Naive thymus-derived CD4-positive, alpha-beta T cell (primary cell): ENCODE measurements around the gene MRPL49. TPM values are rescaled to one million over a fixed set of nuclear protein-coding genes. Genes with fewer than 3 reads are reported as not detected.

Experiments used
- ATAC-seq: fragments of 150-1000 bp; cut with Tn5 transposase; 2 replicates; pipeline ENCODE4 v1.10.0; 2021; ENCODE audit warnings: mild to moderate bottlenecking, moderate library complexity
- CTCF ChIA-PET: fragments of 350-600 bp; sonication (Branson Sonifier 250); formaldehyde crosslinking; loops from one replicate; lab custom pipeline; 2021; ENCODE audit warnings: antibody characterized with exemption; lab: Charles Lee
- POLR2A ChIA-PET: fragments of 350-600 bp; sonication (Branson Sonifier 250); formaldehyde crosslinking; loops from one replicate; lab custom pipeline; 2021; ENCODE audit warnings: antibody characterized with exemption, inconsistent platforms; lab: Charles Lee
- DNase-seq, 9 donors: peaks; one replicate each; pipeline versions ENCODE4 v3.0.0 to v3.0.0-alpha.2; 2020 to 2022; ENCODE audit warnings: mixed read lengths in 1 of 9
- H3K27ac ChIP-seq: one replicate; pipeline ENCODE4 v1.7.0; 2013; ENCODE audit warnings: mild to moderate bottlenecking, low read depth, low read length, moderate library complexity
- H3K27me3 ChIP-seq, 2 donors: one replicate each; pipeline ENCODE4 v1.7.0; 2013; ENCODE audit warnings: low read length in 2 of 2, mild to moderate bottlenecking in 2 of 2, moderate library complexity in 2 of 2; ENCODE audit not compliant: control insufficient read depth in 2 of 2, insufficient read depth in 2 of 2
- H3K36me3 ChIP-seq, 3 experiments: 1 replicate in 2 of 3; 2 replicates in 1 of 3; pipeline ENCODE4 v1.7.0; 2013; ENCODE audit warnings: low read length in 3 of 3, mild to moderate bottlenecking in 3 of 3, moderate library complexity in 1 of 3; ENCODE audit not compliant: insufficient read depth in 3 of 3, control insufficient read depth in 2 of 3
- H3K4me1 ChIP-seq, 2 donors: one replicate each; pipeline ENCODE4 v1.7.0; 2013; ENCODE audit warnings: low read length in 2 of 2, mild to moderate bottlenecking in 2 of 2, moderate library complexity in 1 of 2; ENCODE audit not compliant: control insufficient read depth in 2 of 2, insufficient read depth in 2 of 2
- H3K4me3 ChIP-seq: 2 replicates; pipeline ENCODE4 v1.7.0; 2013; ENCODE audit warnings: mild to moderate bottlenecking, low read length
- H3K9me3 ChIP-seq, 3 experiments: 1 replicate in 2 of 3; 2 replicates in 1 of 3; pipeline ENCODE4 v1.7.0; 2013; ENCODE audit warnings: low read length in 3 of 3; ENCODE audit not compliant: control insufficient read depth in 2 of 3
- H3K27ac Mint-ChIP-seq, 9 donors: one replicate each; pipeline ENCODE4 v1.8.0; 2020 to 2022; ENCODE audit warnings: mixed read lengths in 9 of 9, mild to moderate bottlenecking in 8 of 9, moderate library complexity in 5 of 9, inconsistent platforms in 2 of 9
- H3K27me3 Mint-ChIP-seq, 5 donors: one replicate each; pipeline ENCODE4 v1.8.0; 2021 to 2022; ENCODE audit warnings: mixed read lengths in 5 of 5, mild to moderate bottlenecking in 1 of 5
- H3K36me3 Mint-ChIP-seq, 5 donors: one replicate each; pipeline ENCODE4 v1.8.0; 2020 to 2022; ENCODE audit warnings: mixed read lengths in 5 of 5, mild to moderate bottlenecking in 3 of 5, inconsistent platforms in 1 of 5
- H3K4me1 Mint-ChIP-seq, 7 donors: one replicate each; pipeline ENCODE4 v1.8.0; 2020 to 2022; ENCODE audit warnings: mixed read lengths in 7 of 7, mild to moderate bottlenecking in 3 of 7, inconsistent platforms in 1 of 7
- H3K4me3 Mint-ChIP-seq, 10 donors: one replicate each; pipeline ENCODE4 v1.8.0; 2020 to 2022; ENCODE audit warnings: mild to moderate bottlenecking in 10 of 10, mixed read lengths in 10 of 10, moderate library complexity in 6 of 10, inconsistent platforms in 2 of 10
- H3K9me3 Mint-ChIP-seq, 11 donors: one replicate each; pipeline ENCODE4 v1.8.0; 2020 to 2022; ENCODE audit warnings: mixed read lengths in 11 of 11, mild to moderate bottlenecking in 4 of 11, inconsistent platforms in 1 of 11, moderate library complexity in 1 of 11
- intact Hi-C, 2 donors: fragments of 100-400 bp; cut with micrococcal nuclease; formaldehyde crosslinking; loops; one replicate each; pipeline ENCODE4 v1.15.1; 2023
- polyA plus RNA-seq, 2 donors: library from polyadenylated mRNA; unstranded; fragments of 300-500 nt; fragmentation: Illumina TruSeq; gene quantifications; one replicate each; pipeline ENCODE4 v1.2.3, GENCODE V29; 2021
- total RNA-seq, 6 experiments: library from RNA in 5 of 6; stranded (reverse) in 5 of 6; gene quantifications; 1 replicate in 5 of 6; 2 replicates in 1 of 6; pipeline ENCODE4 v1.2.3 and lab custom pipeline; 2021 to 2026

The MRPL49 gene
- total and polyA plus RNA-seq, 7 experiments from 2014 or later: 38.1 to 102 (median 62.9) TPM

GRCh38 chr11:65121447-65121864, 665 bp upstream of the MRPL49 start:
- Histone ChIP-seq H3K27ac (peak overlapping the region; percentile 99), H3K27me3 (no peaks in the 10 kb centered on the region), H3K9me3 (no peaks in the 10 kb centered on the region), H3K4me3 (peak overlapping the region; percentile 99), H3K36me3 (peaks cover 19 to 57% (median 21%) of the 10 kb centered on the region in 3 experiments), H3K4me1 (peaks cover 19 to 24% of the 10 kb centered on the region in 2 donors)
- ChIA-PET CTCF (interaction anchor here (0.7 to 3.1 kb wide), 9 partner anchors 10 to 400 kb away, joined by 3 to 48 read pairs (median 4); partner anchors contain the start of genes ARL2, SYVN1 and TM7SF2), POLR2A (interaction anchor here (0.8 to 9.9 kb wide), 34 partner anchors 11 to 804 kb away, joined by 3 to 237 read pairs (median 5); partner anchors contain the start of genes ARL2, ATG2A, CAPN1 and MAJIN)
- intact Hi-C loops: no loop called here
- H3K27ac Mint-ChIP-seq: peak overlapping the region; percentile 98 to 100 (median 100)
- H3K36me3 Mint-ChIP-seq: peaks cover 0 to 37% (median 33%) of the 10 kb centered on the region in 5 donors
- H3K4me1 Mint-ChIP-seq: peaks cover 18 to 66% (median 52%) of the 10 kb centered on the region in 7 donors
- peak overlapping the region; percentile 98 to 100 (median 99) for H3K4me3 Mint-ChIP-seq
- ATAC-seq: no peak
- no peaks in the 10 kb centered on the region for H3K27me3 Mint-ChIP-seq
- DNase-seq: peak in 3 of 9 donors; percentile 23 to 41 (median 27)
- peaks cover 0 to 2% (median 0%) of the 10 kb centered on the region in 11 donors for H3K9me3 Mint-ChIP-seq

DNA sequence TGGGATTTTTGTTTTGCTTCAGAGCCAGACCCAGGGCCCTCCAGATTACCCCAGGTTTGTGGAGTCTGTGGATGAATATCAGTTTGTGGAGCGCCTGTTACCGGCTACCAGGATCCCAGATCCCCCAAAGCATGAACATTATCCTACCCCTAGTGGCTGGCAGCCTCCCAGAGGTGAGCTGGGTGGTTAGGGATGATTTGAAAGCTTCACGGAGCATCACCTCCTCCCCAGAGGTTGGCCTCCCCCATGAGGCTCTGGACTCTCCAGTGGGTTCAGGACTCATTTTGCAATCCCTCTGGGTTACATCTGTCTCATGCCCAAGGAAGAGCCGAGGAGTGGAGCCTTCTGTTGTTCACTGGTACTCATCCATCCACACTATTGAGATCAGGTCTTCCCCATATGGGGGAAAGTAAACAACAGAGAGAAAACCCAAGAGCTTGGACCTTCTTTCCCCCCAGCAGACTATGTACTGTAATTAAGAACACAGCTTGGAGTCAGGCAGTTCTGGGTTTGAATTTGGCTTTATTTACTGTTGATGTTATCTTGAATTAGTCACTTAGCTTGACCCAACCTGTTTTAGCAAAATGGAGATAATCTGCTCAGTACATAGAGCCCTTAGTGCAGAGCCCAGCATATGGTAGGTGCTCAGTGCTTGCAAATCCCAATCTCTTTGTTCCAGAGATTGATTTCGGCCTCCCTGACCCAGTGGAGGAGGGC, 2.5 kb downstream of the MRPL49 start:
- H3K4me1 ChIP-seq: peaks cover 15 to 17% of the 10 kb centered on the region in 2 donors
- Mint-ChIP-seq H3K36me3 (peaks cover 0 to 40% (median 24%) of the 10 kb centered on the region in 5 donors), H3K27ac (peak overlapping the region in 5 of 9 donors; percentile 10 to 78 (median 66)), H3K4me3 (peak overlapping the region in 9 of 10 donors; percentile 10 to 70 (median 35)), H3K27me3 (no peaks in the 10 kb centered on the region), H3K9me3 (peaks cover 0 to 3% (median 0%) of the 10 kb centered on the region in 11 donors), H3K4me1 (peaks cover 12 to 46% (median 36%) of the 10 kb centered on the region in 7 donors)
- no peaks in the 10 kb centered on the region for H3K27me3 ChIP-seq
- ChIA-PET CTCF (interaction anchor here (1.4 kb wide), 1 partner anchor 14 kb away, joined by 4 read pairs; no protein-coding TSS in a partner anchor), POLR2A (interaction anchor here (0.5 to 9.9 kb wide), 5 partner anchors 9 to 83 kb away, joined by 3 to 237 read pairs (median 5); partner anchors contain the start of genes SYVN1 and TM7SF2)
- no peak for DNase-seq
- H3K4me3 ChIP-seq: no peak overlapping the region
- H3K9me3 ChIP-seq: no peaks in the 10 kb centered on the region
- H3K27ac ChIP-seq: no peak overlapping the region
- intact Hi-C loops: no loop called here
- peaks cover 26 to 72% (median 27%) of the 10 kb centered on the region in 3 experiments for H3K36me3 ChIP-seq
- ATAC-seq: no peak

DNA sequence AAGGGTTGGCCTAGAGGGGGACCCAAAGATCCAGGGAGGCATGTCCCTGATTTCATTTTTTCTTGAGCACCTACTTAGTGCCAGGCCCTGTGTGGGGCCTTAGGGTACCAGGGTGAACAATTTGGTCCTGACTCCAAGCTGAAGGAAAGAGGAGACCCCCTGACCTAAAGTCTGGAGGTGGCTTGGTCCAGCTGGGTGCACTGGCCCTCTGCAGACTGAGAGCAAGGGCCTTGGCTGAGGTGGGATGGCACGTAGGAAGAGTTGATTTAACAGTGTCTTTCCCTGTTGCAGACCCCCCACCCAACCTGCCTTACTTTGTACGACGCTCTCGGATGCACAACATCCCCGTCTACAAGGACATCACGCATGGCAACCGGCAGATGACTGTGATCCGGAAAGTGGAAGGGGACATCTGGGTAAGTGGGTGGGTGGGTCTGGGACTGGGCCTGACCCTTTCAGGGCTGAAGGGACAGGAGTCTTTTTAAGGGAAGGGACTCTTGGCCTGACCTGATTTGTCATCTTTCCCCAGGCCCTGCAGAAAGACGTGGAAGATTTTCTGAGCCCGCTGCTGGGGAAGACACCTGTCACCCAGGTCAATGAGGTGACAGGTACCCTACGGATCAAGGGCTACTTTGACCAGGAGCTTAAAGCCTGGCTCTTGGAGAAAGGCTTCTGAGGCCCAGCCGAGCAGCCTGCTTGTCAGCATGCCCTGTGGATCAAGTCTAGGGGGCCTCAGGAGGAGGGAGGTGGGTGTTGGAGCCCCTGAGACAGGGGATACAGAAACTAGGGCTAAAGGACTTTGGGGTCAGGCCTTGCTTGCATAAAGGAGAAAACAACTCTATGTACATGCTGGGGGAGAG, 3.3 kb downstream of the MRPL49 start:
- H3K27ac Mint-ChIP-seq: peak overlapping the region in 1 of 9 donors; percentile 60
- no peak overlapping the region for H3K27ac ChIP-seq
- H3K36me3 ChIP-seq: peaks cover 19 to 72% (median 27%) of the 10 kb centered on the region in 3 experiments
- no peaks in the 10 kb centered on the region for H3K27me3 Mint-ChIP-seq
- no peaks in the 10 kb centered on the region for H3K9me3 ChIP-seq
- H3K36me3 Mint-ChIP-seq: peaks cover 0 to 34% (median 18%) of the 10 kb centered on the region in 5 donors
- ChIA-PET POLR2A (interaction anchor here (0.5 to 9.9 kb wide), 6 partner anchors 8 to 373 kb away, joined by 3 to 237 read pairs (median 4); partner anchors contain the start of genes MALAT1 and SYVN1), CTCF (interaction anchor here (1.4 kb wide), 1 partner anchor 15 kb away, joined by 4 read pairs; no protein-coding TSS in a partner anchor)
- no peak for DNase-seq
- no peak overlapping the region for H3K4me3 Mint-ChIP-seq
- H3K4me3 ChIP-seq: no peak overlapping the region
- H3K27me3 ChIP-seq: no peaks in the 10 kb centered on the region
- peaks cover 0 to 3% (median 0%) of the 10 kb centered on the region in 11 donors for H3K9me3 Mint-ChIP-seq
- H3K4me1 ChIP-seq: peaks cover 15 to 17% of the 10 kb centered on the region in 2 donors
- H3K4me1 Mint-ChIP-seq: peaks cover 10 to 38% (median 30%) of the 10 kb centered on the region in 7 donors
- intact Hi-C loops: no loop called here
- no peak for ATAC-seq

DNA sequence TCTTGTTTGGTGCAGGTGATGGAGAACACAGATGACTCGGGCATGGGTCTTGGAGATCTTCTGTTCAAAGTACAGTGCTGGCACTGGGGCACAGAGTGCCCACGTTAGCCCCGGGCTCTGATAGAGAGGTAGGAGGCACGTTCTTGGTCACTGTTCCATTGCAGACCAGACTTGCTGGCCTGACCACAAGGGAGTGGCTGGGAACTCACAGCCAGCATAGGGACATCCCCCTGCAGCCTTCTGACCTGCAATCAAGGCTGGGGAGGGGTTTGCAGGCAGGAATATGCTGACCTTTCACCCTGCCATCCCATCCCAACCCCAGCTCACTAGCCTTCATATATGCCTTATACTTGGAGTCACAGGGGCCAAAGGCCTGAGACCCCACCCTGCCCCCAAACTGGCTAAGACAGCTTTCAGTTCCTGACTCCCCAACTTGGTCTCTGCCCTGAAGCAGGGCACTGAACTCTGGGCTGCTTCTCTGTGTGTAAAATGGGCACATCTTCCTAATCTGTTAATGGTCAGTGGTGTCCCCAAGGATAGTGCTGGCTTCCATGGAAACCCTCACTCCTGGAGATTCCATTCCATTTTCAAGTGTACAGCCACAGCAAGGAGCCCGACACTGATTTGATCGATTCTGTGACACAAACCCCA, 4.6 kb downstream of the MRPL49 start:
- peak overlapping the region in 2 of 9 donors; percentile 25 to 32 for H3K27ac Mint-ChIP-seq
- no peaks in the 10 kb centered on the region for H3K27me3 Mint-ChIP-seq
- H3K9me3 Mint-ChIP-seq: peaks cover 0 to 3% (median 0%) of the 10 kb centered on the region in 11 donors
- H3K36me3 Mint-ChIP-seq: peaks cover 4 to 39% (median 11%) of the 10 kb centered on the region in 5 donors
- H3K27ac ChIP-seq: no peak overlapping the region
- no peak overlapping the region for H3K4me3 Mint-ChIP-seq
- H3K4me1 Mint-ChIP-seq: peaks cover 8 to 32% (median 23%) of the 10 kb centered on the region in 7 donors
- DNase-seq (no peak), ATAC-seq (no peak)
- no peaks in the 10 kb centered on the region for H3K9me3 ChIP-seq
- ChIA-PET CTCF (no interaction called here), POLR2A (interaction anchor here (1.3 to 1.7 kb wide), 3 partner anchors 8 to 372 kb away, joined by 3 to 5 read pairs (median 4); partner anchors contain the start of gene MALAT1)
- intact Hi-C loops: no loop called here
- peaks cover 13 to 77% (median 34%) of the 10 kb centered on the region in 3 experiments for H3K36me3 ChIP-seq
- no peak overlapping the region for H3K4me3 ChIP-seq
- H3K27me3 ChIP-seq: no peaks in the 10 kb centered on the region
- peaks cover 6 to 7% of the 10 kb centered on the region in 2 donors for H3K4me1 ChIP-seq

DNA sequence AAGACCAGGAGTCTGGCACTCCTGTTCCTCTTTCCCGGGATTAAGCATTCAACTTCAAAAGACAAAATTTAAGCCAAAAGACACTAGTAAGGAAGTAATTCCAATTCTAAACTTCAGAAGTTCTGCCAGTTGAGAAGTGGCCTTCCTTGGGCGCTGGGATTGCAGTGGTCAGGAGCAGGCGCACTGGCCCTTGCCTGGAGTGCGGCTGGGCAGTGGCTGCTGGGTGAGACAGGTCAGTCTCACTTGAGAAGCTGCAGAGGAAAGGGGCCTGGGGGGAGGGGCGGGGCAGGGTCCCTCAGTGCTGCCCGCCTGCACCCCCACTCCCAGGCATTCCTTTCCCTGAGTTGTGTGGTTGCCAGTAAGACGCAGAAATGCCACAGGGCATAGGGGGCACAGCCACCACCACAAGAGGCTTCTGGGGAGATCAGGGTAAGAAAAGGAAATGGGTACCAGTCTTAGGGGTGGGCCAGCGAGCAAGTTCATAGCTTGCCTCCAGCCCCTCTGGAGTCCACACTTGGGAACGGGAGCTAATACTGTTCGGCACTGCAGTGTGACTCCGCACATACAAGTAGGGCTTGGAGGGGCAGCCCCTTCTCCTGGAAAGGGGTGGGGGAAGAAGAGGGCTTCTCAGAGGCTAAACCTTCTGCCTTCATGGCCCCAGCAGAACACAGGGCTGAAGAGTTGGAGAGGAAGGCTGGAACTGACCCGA, 5.5 kb downstream of the MRPL49 start:
- DNase-seq: no peak
- Histone ChIP-seq H3K36me3 (peaks cover 13 to 86% (median 37%) of the 10 kb centered on the region in 3 experiments), H3K4me1 (peaks cover 6 to 7% of the 10 kb centered on the region in 2 donors), H3K9me3 (no peaks in the 10 kb centered on the region), H3K27ac (no peak overlapping the region), H3K27me3 (no peaks in the 10 kb centered on the region), H3K4me3 (no peak overlapping the region)
- ATAC-seq: no peak
- Mint-ChIP-seq H3K4me3 (no peak overlapping the region), H3K9me3 (peaks cover 0 to 3% (median 0%) of the 10 kb centered on the region in 11 donors), H3K4me1 (peaks cover 5 to 26% (median 18%) of the 10 kb centered on the region in 7 donors), H3K36me3 (peaks cover 4 to 33% (median 4%) of the 10 kb centered on the region in 5 donors), H3K27me3 (no peaks in the 10 kb centered on the region), H3K27ac (peak overlapping the region in 1 of 9 donors; percentile 5)
- intact Hi-C loops: no loop called here
- ChIA-PET POLR2A (interaction anchor here (1.3 to 2.0 kb wide), 4 partner anchors 7 to 55 kb away, joined by 4 to 8 read pairs (median 4); partner anchors contain the start of genes CAPN1 and TM7SF2), CTCF (no interaction called here)
